ENCODE data around the gene UCK2. TPM values are rescaled to one million over a fixed set of nuclear protein-coding genes. Genes with fewer than 3 reads are reported as not detected.
A peak's percentile ranks its signal among the peaks of the same experiment; 100 is the strongest.

The UCK2 gene
- total and polyA plus RNA-seq, 9 of the 15 experiments (the other 6 are each of a cell fraction or from before 2014, with no cell fraction given): 71.6 to 145 (median 95.8) TPM

DNA sequence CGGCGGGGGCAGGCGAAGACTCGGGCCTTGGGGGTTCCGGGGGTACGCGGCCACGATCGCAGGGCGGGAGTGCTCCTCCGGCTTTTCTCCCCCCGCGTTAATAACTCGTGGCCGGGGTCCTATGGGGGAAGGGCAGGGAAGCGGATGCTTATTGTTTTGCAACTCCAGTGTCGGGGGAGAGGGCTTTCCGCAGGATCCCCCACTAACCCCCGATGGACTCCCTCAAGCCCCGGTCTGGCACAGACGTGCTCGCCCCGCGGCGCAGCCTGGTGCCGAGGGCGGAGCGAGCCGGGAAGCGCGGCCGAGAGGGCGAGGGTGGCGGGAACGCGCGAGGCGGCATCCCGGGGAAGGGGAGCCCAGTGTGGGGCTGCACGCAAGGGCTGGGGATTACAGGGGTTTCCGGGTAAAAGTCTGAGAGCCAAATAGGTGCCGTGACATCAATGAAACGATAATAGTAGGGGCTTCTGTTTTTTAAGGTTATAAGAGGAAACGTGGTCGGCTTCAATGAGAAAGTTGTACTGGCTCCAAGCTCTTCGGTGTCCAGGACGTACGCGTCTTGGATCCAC is 772 bp downstream of the UCK2 start (continued):
- peak; percentile 3 for TF ChIP-seq TBP (optimal IDR thresholded peaks at IDR 0.05; ENCODE audit: low read depth, low read length)
- no peak for TF ChIP-seq MTA2 (IDR thresholded peaks at IDR 0.05; ENCODE audit: low read depth)
- TF ChIP-seq LARP7 (IDR thresholded peaks at IDR 0.05): no peak
- no peak for TF ChIP-seq TAF7 (tag; IDR thresholded peaks at IDR 0.05)
- TF ChIP-seq ZFPM2 (CRISPR knock-in tag; IDR thresholded peaks at IDR 0.05): no peak
- peak; percentile 62; the same call in 1 of the 2 replicates for TF ChIP-seq ATF6 (CRISPR knock-in tag; IDR thresholded peaks at IDR 0.05)
- TF ChIP-seq, protein P1, sequence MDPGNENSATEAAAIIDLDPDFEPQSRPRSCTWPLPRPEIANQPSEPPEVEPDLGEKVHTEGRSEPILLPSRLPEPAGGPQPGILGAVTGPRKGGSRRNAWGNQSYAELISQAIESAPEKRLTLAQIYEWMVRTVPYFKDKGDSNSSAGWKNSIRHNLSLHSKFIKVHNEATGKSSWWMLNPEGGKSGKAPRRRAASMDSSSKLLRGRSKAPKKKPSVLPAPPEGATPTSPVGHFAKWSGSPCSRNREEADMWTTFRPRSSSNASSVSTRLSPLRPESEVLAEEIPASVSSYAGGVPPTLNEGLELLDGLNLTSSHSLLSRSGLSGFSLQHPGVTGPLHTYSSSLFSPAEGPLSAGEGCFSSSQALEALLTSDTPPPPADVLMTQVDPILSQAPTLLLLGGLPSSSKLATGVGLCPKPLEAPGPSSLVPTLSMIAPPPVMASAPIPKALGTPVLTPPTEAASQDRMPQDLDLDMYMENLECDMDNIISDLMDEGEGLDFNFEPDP (CRISPR knock-in tag; IDR thresholded peaks at IDR 0.05): no peak
- no peak for TF ChIP-seq MCM2 (IDR thresholded peaks at IDR 0.05; ENCODE audit: low read depth)
- no peak for TF ChIP-seq BRF2 (IDR thresholded peaks at IDR 0.05; ENCODE audit: borderline replicate concordance, insufficient read depth, insufficient read length)
- peak; percentile 62; the same call in 1 of the 2 replicates for TF ChIP-seq PHF8 (IDR thresholded peaks at IDR 0.05; ENCODE audit: borderline replicate concordance, low read length)
- TF ChIP-seq ZNF316 (IDR thresholded peaks at IDR 0.05): no peak
- no peak for TF ChIP-seq RBM34 (IDR thresholded peaks at IDR 0.05; ENCODE audit: borderline replicate concordance, insufficient read depth, low read length)
- no peak for TF ChIP-seq ZZZ3 (IDR thresholded peaks at IDR 0.05)
- TF ChIP-seq RCOR1 (IDR thresholded peaks at IDR 0.05; ENCODE audit: borderline replicate concordance in 1 of 2, low read depth in 2 of 2, low read length in 2 of 2): 0 out of 4 replicates have a peak, but pooled peaks of 1 of the 2 experiments have one; percentile 5
- TF ChIP-seq TEAD4 (IDR thresholded peaks at IDR 0.05; ENCODE audit: low read length): 0 out of 2 replicates have a peak, but pooled peaks have one; percentile 6
- peak; percentile 52; the same call in 1 of the 2 replicates for TF ChIP-seq TEAD4 (CRISPR knock-in tag; IDR thresholded peaks at IDR 0.05; ENCODE audit: borderline replicate concordance)
- no peak for TF ChIP-seq HLTF (IDR thresholded peaks at IDR 0.05)
- TF ChIP-seq CBFA2T2 (conservative IDR thresholded peaks at IDR 0.05): no peak
- peak; percentile 82 for TF ChIP-seq RBBP5 (IDR thresholded peaks at IDR 0.05; ENCODE audit: borderline replicate concordance, insufficient read depth, low read length, poor library complexity, severe bottlenecking)
- TF ChIP-seq DACH1 (IDR thresholded peaks at IDR 0.05; ENCODE audit: partially characterized antibody): no peak
- TF ChIP-seq BACH1 (tag; IDR thresholded peaks at IDR 0.05): no peak
- no peak for TF ChIP-seq FOXJ2 (tag; IDR thresholded peaks at IDR 0.05)
- no peak for TF ChIP-seq MEF2A (IDR thresholded peaks at IDR 0.05; ENCODE audit: control insufficient read depth, low read depth, low read length)
- no peak for TF ChIP-seq ZNF785 (CRISPR knock-in tag; IDR thresholded peaks at IDR 0.05)
- no peak for TF ChIP-seq ZNF354B (CRISPR knock-in tag; IDR thresholded peaks at IDR 0.05)
- no peak; the same call in 1 of the 2 replicates for TF ChIP-seq SIN3B (IDR thresholded peaks at IDR 0.05; ENCODE audit: low read depth)
- no peak for TF ChIP-seq ZNF165 (CRISPR knock-in tag; IDR thresholded peaks at IDR 0.05; ENCODE audit: borderline replicate concordance)

All from K562 (cell line).